ENCODE measurements around the gene TCTN2. TPM values are rescaled to one million over a fixed set of nuclear protein-coding genes. Genes with fewer than 3 reads are reported as not detected.

TCTN2 gene
- 19.0 and 29.5 TPM in 2 replicates for total RNA-seq (ENCODE audit: low replicate concordance)
- long read RNA-seq, transcript TCTN2-202 (18 exons, 2,513 nt), result major isoform, 5 of 14 reads
- long read RNA-seq, transcript TCTN2-201 (18 exons, 2,912 nt), result major isoform, 5 of 14 reads
- long read RNA-seq, partial matches to known transcripts, result 1 of 14 reads
- long read RNA-seq, other reads (novel, unspliced or antisense), result 3 of 14 reads

GRCh38 chr12:123670882-123671728 lies at the start of gene TCTN2:
Gene TCTN2 (plus strand): TSS chr12:123671113. CDS start chr12:123671241, 128 bp downstream.
- H3K36me3 Mint-ChIP-seq, result peaks cover 9% of the 10 kb centered on the region
- peaks cover 17% of the 10 kb centered on the region for H3K4me1 Mint-ChIP-seq (ENCODE audit: unreplicated experiment)
- H3K27ac Mint-ChIP-seq, result peak within 1 kb of the TSS; percentile 74
- peak within 1 kb of the TSS; percentile 91 for H3K4me3 Mint-ChIP-seq
- H3K27me3 Mint-ChIP-seq, result no peaks in the 10 kb centered on the region
- H3K9me3 Mint-ChIP-seq, result no peaks in the 10 kb centered on the region
- no peak for TF ChIP-seq CTCF (conservative IDR thresholded peaks at IDR 0.05)
- DNase-seq (ENCODE audit: extremely low spot score, unreplicated experiment), result peak; percentile 95

GRCh38 chr12:123621619-123622530 lies 49.0 kb upstream of the TCTN2 start:
- Mint-ChIP-seq H3K9me3 (no peaks in the 10 kb centered on the region), H3K4me3 (no peak overlapping the region), H3K27ac (no peak overlapping the region), H3K36me3 (peaks cover 36% of the 10 kb centered on the region), H3K27me3 (no peaks in the 10 kb centered on the region), H3K4me1 (ENCODE audit: unreplicated experiment) (no peaks in the 10 kb centered on the region)
- TF ChIP-seq CTCF (conservative IDR thresholded peaks at IDR 0.05), result no peak
- DNase-seq (ENCODE audit: extremely low spot score, unreplicated experiment), result no peak

- peak within 1 kb of the TSS; percentile 98 for H3K4me3 Mint-ChIP-seq
- H3K27ac Mint-ChIP-seq, result peak within 1 kb of the TSS; percentile 95
- no peaks in the 10 kb centered on the region for H3K9me3 Mint-ChIP-seq
- H3K27me3 Mint-ChIP-seq, result no peaks in the 10 kb centered on the region
- DNase-seq (ENCODE audit: extremely low spot score, unreplicated experiment), result peak; percentile 96
- H3K4me1 Mint-ChIP-seq (ENCODE audit: unreplicated experiment), result peaks cover 11% of the 10 kb centered on the region
- peaks cover 6% of the 10 kb centered on the region for H3K36me3 Mint-ChIP-seq
- peak; percentile 0 for TF ChIP-seq CTCF (conservative IDR thresholded peaks at IDR 0.05)
Measured at GRCh38 chr12:123633379-123634141, 37.4 kb upstream of the TCTN2 start, which contains the start of the genes EIF2B1 and GTF2H3. Gene EIF2B1 (minus strand): TSS chr12:123633686. CDS start chr12:123633557, 129 bp downstream. Gene GTF2H3 (plus strand): TSS chr12:123633829. CDS start chr12:123633860, 31 bp downstream.

GRCh38 chr12:123634142-123634561 lies 36.8 kb upstream of the TCTN2 start:
- Mint-ChIP-seq H3K27ac (peak overlapping the region; percentile 95), H3K27me3 (no peaks in the 10 kb centered on the region), H3K36me3 (peaks cover 3% of the 10 kb centered on the region), H3K9me3 (no peaks in the 10 kb centered on the region), H3K4me1 (ENCODE audit: unreplicated experiment) (peaks cover 11% of the 10 kb centered on the region), H3K4me3 (peak overlapping the region; percentile 98)
- peak; percentile 11 for TF ChIP-seq CTCF (conservative IDR thresholded peaks at IDR 0.05)
- DNase-seq (ENCODE audit: extremely low spot score, unreplicated experiment), result no peak

All from type B pancreatic cell (in vitro differentiated cells).